Measurements from ENCODE around the gene FAM53B.

FAM53B gene

DNA sequence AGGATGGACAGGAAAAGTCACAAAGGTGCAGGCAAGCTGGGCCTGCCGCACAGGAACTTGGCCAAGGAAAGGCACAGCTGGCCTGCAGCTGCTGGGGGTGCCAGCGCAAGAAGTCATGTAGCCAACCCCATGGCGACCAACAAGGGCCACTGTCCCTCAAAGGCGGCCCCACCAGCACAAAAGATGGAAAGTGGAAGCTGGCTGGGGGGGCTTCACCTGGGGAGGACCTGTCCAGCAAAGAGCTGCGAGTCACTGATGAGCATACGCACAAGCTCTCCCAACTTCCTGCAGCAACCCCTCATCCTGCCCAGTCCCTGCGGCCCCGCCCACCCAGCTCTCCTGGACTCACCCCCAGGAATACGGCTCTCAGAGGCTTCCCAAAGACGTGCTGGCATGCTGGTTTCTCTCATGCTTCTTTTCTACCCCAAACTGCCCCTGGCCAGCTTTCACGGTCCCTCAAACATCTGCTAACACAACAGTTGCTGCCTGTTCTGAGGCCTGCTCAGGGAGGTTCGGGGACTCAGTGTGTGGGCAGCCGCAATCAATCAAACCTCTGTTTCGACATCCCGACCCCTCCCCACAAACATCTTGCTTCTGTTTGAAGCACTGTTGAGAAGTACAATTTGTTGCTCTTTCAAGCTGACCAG is 67.6 kb downstream of the FAM53B start:
- DNase-seq = no peak

DNA sequence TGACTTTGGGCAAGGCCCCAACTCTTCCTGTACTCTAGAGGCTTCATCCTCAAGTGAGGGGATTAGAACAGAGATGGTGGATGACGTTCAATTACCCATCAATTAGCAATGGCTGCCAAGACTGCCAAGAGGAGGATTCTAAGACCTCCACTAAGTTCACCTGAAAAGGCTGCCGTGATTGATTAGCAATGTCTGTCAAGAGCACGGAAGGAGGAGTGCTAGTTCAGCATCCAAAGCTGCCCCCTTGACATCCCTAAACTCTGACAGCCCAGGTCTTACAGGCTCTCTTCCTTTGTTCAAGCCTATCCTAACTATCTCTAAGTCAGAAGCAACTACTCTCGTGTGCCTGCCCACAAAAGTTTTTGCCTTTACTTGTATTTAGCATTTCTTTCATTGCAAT is 68.4 kb downstream of the FAM53B start:
- DNase-seq = no peak

DNA sequence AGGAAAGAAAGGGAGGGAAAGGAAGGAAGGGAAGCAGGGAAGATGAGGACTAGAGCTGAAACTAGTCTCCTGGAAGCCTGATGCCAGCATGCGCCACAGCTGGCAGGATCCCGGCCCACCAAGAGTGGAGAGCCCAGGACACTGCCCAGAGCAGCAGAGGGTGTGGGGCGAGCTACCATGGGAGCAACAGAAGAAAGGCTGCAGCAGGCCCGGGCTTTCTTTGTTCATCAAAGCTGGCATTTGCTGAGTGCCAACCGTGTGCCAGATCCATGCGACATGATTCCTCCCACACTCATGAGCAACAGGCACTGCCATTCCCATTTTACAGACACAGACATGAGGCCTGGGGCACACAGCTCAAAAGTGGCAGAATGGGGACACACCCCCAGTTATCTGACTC is 68.9 kb downstream of the FAM53B start:
- no peak for DNase-seq

DNA sequence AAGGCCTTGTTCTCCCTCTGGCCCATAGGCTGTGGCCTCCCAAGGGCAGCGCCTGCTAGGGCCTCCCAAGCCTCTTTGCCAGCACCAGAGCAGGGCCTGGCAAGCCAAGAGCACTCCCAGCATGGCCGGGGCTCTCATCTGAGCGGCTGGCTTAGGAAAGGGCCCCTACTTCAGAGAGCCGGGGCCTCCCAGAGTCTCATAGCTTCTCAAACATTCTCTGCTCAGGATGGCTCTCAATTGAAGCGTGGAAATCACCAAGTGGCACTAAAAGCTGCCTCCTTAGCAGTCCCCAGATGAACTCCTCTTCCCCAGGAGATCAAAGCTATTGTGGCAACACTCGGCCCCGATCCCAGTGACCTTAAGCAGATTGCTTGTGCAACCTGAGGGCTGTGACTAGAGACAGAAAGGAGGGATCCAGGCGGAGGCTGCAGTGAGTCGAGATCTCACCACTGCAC is 69.4 kb downstream of the FAM53B start:
- no peak for DNase-seq

DNA sequence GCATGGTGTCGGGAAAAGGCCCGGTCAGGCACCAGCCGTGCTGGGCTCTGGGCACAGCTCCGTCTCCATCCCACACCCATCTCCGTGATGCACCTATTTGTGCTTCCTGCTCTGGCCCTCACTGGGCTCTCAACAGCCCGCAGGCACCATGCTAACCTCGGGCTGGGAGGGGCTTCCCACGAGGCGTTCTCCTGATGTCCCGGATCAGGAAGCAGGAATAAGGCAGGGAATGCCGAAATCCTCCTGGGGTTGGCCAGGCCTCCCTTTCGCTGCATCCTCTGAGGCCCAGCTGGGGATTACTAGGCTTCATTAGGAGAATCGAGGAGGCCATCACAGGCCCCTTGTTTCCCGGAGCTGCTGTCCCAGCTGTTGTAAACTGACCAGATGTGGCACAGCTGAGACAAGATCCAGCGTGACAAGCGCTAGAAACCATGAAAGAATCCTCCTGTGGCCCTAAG is 72.0 kb downstream of the FAM53B start:
- DNase-seq = no peak

DNA sequence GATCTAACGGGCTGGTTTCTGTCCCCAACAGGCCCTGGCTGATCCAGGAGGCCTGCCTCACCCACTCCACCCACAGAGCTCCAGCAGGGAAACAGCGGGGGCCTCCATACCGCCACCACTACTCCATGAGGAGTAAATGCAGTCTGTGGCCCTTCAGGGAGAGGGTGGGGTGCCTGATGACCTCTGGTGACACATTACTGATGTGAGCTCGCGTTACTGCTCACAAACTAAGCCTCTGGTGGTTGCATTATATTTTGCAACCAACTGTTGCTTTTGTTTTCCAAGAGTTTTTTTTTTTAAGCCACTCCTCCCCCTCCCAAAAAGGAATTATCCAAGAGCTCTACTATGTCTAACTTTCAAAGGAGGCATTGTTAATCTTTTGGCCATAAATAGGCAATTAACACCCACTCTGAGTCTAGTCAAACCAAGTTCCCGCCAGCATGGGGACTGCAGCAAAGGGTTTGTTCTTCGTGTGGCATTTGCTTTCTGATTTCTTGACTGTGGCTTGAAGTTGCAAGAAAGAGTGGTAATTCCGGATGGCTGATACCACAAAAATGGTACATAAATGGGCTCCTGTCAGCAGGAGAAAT is 72.6 kb downstream of the FAM53B start:
- DNase-seq = no peak

DNA sequence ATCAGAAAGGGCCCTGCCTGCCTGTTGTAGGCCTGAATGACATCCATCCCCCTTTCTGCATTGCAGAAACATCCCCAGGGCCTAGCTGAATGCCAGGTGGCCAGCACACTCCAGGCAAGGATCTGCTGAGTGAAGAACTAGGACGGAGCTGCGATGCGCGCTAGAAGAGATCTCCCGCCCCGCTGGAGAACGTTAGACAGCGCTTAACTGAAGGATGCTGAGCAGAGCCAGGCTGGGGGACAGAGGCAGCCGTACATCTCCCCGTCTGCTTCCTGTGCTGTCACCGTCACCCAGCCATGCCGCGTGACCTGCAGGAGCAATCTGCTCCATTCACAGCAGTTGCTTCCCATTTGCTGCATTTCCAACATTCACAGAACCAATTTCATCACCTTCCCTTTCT is 73.3 kb downstream of the FAM53B start:
- DNase-seq = no peak

DNA sequence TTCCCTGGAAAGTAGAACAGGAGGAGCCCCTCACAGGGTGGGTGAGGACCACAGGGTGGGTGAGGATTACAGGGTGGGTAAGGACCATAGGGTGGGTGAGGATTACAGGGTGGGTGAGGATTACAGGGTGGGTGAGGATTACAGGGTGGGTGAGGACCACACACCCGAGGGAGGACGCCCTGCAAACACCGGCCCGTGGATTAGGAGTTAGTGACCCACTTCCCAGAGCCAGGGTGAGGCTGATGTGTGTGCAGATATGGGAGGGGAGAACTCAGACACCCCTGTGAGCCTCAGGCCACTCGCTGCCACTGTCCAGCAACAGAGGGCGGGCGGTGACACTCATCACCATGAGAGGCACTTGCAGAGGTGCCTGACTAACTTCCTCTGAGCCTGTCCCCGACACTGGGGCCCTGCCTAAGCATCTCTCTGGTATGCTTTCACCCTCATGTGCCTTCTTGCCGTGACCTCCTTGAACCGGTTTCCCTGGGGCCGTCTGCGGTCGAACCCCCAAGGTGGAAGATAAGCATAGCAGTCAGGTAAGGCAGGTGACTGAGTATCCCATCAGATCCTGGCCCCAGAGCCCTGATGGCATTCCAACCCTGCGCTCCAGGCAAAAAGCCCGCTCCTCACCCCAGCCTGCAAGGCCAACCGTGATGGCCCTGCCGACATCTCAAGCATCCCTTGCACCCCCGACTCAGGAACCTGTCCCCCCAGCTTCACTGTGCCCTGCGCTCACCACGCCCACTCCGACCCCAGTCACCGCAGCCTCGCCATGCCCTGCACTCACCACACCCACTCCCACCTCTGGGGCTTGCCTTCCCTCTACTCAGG is 74.1 kb downstream of the FAM53B start:
- DNase-seq = no peak

DNA sequence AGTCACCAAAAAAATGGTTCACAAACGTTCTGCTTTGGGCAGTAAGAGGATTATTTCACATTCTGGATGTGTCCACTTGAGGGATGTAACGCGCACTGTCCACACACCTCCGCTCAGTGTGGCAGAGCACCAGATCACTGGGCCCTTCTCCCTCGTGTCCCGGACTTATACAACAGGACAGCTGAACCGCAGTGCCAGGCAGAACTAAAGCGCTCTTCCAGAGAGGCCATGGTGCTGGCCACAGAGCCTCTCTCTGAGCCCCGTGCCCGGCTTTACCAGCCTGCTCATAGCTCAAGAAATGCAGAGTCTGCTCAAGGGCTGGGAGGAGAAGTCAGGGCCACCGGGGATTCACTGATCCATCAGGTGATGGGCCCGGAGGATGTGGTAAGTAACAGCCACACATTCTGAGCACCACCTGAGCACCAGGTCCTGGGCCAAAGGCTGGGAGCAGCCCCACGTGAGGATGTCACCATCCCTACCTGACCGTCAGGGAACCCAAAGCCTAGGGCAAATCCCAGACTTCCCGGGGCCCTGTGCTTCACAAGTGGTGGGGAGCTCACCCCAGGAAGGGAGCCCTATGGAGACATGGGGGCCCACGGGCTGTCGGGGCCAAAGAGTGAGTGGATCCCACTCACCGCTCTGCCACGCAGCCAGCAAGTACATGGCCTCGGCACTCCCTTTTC is 74.9 kb downstream of the FAM53B start:
- no peak for DNase-seq

DNA sequence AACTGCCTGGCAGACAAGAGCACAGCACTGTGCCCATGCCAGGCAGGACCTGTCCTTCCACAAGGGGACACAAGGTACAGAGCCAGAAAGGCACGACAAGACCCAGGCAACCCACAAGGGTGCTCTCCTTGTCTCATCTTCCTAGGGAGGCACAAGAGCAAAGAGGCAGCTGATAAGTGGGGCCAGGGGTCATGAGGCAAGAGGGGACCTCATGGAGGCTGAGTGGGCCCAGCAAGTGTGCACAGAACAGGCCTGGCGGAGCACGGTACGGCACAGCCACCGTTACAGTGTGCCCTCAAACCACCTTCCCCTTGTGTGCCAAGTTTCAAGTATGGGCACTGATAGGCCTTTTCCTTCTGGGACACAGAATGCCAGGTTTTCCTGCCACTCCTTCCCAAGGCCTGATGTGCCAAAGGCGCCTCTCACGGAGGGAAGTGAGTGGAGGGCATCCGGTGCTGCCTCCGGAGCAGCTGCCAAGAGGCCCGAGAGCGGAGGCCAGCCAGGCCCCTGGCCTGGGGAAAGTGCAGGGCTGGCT is 75.6 kb downstream of the FAM53B start:
- DNase-seq = no peak

DNA sequence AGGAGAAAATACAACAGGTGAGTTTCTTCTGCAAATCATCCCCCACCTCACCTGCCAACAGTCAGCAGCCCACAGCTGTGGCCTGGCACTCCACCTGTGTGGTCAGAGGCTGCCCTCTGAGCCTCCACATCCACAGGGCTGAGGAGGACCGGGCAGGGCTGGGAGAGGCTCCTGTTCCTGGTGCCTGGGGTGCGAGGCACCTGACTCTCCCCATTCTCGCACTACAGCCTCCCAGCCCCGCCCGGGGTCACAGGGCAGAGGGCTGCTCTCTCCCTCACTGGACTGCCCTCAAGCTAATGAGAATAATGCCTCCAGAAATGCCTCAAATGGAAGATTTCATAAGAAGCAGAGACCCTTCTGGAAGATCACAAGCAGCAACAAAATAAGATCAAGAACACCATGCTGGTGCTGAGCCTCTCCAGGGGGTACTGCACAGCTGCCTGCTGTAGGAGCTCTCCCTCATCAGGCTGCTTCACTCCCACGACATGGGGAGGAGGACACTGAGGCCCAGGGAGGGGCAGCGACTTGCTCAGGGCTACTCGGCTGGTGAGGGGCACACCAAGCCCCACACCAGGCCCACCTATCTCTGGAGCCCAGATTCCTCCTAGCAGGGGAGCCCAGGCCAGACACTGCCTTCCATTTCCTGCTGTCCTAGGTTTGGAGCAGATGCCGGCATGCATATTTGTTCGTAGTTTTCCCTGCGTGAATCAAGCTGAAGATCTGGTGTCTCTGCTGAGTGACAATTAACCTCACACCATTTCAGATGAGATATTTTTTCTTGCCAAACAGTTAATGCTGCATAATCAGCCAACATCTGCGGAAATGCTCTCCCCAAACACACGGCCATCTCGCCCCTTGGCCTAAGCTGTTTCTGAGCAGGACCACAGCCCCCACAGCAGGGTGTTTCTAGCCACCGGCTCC is 76.5 kb downstream of the FAM53B start:
- no peak for DNase-seq

DNA sequence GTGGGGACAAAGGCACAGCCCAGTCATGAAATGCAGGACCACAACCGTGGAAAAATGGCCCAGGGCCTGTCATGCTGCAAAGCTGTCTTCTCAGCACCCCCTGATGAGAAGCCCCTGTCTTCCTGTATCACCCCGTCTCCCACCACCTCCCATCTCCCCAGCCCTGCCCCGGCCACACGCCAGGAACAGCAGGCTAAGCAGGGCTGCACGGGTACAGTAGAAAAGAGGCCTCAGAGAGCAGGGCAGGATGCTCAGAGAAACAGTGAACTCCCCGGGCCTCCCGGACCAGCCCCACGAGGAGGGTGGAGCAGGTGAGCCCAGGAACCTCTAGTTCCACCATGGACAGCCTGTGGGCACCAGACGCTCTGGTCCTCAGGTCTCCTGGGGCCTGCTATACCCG is 77.7 kb downstream of the FAM53B start:
- DNase-seq = no peak

DNA sequence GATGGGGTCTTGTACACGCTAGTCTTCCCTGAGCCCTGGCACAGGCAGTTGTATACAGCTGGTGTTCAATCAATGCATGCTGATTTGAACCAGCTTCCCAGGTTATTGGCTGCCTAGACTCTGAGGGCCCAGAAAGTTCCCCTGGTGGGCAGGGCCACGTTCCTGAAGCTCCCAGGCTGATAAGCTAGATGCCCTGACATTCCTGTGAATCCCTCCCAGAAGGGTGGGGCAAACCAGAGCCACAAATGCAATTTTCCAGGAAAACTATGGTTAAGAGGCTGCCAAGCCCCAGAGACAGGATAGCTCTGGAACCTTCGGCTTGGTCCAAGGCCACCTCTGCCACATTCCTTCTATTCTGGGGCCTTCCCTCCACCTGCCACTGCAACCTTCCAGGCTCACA is 78.2 kb downstream of the FAM53B start:
- no peak for DNase-seq

DNA sequence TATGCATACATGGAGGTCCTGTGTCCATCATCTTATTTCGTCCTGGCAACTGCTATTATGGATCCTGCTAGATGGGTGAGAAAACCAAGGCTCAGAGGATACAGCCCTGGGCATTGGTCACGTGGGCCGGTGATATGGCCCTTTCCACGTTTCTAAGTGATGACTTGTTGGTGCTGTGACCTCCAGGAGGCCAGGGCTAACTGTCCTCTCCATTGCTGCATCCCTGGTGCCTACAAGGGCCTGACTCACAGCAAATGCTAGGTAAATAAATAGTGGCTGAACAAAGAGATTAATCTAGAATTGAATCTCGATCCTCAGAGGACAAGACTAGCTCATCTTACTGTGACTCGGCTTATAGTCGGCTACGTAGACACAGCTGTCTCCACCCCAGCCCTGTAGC is 78.6 kb downstream of the FAM53B start:
- DNase-seq = no peak

DNA sequence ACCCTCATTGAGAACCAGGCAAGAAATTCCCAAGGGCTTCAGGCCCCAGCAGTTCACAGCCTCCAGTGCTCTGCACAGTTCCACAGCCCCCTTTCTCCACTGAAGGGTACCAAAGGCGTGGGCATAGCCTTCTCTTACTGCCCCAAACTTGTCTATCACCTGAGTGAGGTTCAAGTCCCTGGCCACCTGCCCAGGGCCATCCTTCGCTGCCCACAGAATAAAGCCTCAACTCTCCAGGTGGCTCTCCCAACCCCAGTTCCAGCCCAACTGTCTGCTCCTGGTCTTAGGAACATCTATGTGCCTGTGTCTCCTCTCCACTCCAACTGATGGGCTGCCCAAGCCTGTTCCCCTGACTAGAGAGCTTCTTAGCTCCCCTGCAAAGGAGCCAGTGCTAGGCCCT is 79.1 kb downstream of the FAM53B start:
- no peak for DNase-seq

DNA sequence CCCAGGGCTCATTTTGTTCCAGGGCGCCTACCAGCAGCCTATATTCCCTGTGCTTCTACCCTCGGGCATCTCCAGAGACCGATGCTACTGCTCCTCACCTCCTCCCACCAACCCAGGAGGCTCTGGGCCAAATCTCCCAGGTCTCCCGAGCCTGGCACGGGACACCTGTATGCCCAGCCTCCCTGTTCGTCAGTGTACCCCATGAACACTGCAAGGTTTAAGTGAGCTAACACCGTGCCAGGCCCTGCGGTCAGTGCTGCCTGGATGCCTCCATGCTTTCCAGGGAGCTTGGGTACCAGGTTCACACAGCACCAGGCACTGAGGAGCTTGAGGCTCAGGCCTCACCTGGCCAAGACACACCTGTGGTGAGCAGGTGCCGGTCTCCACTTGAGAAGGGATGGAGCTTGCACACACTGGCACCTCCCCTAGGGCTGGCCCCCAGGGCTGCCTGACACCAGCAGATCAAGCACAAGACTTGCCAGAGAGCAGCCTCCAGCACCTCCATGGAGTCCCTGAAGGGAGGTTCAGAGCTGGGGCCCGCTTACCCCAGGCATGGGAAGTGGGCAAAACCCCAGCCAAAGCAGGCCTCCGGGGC is 80.3 kb downstream of the FAM53B start:
- no peak for DNase-seq

DNA sequence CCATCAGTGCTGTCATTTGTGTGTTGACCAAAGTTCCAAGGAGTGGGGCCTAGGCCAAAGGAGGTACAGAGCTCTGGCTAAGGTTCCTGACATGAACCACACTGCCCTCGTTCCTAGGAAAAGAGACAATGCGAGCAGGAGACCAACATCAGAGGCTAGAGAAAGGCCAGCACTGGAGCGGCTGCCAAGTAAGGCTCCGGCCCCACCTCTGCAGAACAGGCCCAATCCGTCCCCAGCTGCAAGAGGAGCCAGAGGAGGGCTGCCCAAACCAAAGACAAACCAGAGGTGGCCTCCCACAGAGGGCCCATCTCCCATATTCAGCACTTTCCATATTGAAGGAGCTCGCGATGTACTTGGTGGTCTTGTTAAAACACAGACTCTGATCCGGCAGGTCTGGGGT is 81.0 kb downstream of the FAM53B start:
- no peak for DNase-seq

DNA sequence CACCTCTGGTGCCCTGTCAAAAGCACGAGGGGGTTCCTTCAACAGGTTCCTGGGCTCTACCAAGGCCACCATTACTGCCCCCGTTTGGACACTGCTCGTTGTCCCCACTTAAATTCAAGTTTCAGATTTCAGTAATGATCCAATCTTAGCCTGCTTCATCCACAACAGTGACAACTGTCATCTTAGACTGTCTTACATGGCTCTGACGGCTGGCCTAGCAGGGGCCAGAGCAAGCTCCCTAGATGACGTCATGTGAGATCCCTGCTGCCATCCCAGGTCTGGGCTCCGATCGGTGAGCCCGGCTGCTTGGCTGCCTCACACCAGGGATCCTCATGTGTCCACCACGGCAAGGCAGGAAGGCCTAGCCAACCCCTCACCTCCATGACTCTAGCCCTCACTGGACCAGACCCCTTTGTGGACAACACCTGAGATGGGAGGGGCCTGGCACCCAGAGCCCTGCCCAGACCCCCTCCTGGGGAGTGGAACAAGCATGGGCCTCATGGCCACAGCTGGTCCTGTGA is 82.5 kb downstream of the FAM53B start:
- no peak for DNase-seq

DNA sequence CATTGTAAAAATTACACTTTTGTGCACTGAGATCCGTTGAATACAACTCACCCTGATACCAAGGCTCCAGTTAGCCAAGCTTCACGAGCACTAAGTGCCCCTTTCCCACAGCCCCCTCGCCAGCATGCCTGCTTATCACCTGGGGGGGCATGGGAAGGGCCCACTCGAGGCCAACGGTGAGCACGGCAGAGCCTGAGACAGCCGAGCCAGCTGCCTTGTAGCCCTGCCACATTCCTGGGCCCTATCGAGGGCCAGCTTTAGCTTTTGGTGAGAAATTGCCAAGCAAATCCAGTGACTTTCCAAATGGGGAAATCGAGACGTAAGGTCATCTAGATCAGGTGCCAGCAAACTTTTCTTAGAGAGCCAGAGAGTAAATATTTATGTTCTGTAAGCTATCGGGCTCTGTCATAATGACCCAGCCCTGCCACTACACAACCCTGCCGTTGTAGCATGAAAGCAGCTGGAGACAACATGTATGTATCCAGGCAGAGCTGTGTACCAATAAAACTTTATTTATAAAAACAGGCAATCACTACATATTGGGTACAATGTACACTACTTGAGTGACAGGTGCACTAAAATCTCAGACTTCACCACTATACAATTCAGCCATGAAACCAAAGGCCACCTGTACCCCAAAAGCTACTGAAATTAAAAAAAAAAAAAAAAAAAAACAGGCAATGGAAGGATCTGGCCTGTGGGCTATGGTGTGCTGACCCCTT is 83.6 kb downstream of the FAM53B start:
- DNase-seq = no peak

DNA sequence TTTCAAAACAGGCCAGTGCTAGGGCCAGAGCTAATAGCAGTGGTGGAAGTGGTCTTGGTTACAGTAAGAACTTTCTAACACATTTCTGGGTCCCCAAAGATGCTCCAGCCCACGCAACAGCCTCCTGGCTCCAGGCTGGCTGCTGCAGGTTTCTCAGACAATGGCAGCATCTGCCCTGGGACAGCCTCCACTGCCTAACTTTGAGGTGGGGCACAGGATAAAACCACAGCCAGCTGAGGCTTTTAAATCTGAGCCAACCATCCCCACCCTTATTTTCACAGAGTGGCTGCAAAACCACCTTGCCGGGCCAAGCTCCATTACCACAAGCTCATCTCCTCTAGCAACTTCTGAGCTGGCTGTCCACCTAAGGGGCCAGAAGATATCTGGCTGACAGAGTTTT is 84.8 kb downstream of the FAM53B start:
- no peak for DNase-seq

Measured in NCI-H1436 treated with DMSO at 0.1 percent for 48 hours (cell line).